Mammary epithelial cell (primary cell): ENCODE results near the gene SDR39U1.

Experiments used
- EZH2 ChIP-seq: IDR thresholded peaks from 2 replicates; pipeline ENCODE4 v1.6.1; 2012; ENCODE audit warnings: low read length, inconsistent platforms, borderline replicate concordance
- TF ChIP-seq, protein P1 (sequence below), 2 donors: IDR thresholded peaks in 1 of 2; conservative IDR thresholded peaks in 1 of 2; 2 replicates each; pipeline ENCODE4 v1.5.1; 2011 to 2012; ENCODE audit warnings: inconsistent platforms in 2 of 2, low read length in 2 of 2, mild to moderate bottlenecking in 2 of 2, control low read depth in 1 of 2, low read depth in 1 of 2; ENCODE audit not compliant: insufficient read depth in 1 of 2; ENCODE audit errors: extremely low read depth in 1 of 2

DNA sequence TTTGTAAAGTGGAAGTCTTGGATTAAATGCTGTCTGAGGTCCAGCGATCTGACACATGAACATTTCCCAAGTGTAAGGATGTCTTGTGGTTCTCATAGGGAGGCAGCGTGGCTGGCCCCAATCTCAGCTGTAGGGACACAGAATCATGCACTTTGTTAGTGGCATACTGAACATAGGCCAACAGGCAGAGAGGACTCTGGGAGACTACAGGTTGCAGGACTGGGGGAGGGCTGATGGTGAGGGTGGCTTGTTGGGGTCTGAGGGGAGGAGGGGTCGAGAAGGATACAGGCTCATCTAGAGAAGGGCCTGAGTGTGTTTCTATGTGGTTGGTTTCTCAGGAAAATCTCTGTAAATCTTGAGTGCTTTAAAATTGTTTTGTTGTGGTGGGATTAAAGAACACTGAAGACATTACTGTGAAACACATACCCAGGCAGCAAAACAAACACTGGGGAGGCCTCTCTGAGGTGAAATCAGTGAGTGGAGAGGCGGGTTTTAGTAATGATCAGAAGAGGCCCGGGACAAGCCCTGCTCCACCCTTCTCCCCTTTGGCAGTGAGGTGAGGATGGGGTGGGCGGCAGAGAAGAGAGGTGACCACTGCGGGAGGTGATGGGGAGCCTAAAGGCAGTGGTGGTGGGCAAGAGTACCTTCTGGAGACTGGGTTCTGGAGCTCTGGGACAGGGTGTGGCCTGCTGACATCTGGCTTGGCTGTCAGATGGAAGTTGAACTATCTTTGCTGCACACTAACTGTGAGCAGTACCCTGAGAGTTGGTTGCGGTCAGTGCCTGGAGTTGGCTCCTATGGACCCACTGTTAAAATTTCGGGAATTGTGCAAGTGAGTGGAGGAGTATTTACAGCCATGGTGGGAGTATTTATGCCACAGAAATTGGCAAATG, 40.5 kb downstream of the SDR39U1 start:
- TF ChIP-seq, protein P1, sequence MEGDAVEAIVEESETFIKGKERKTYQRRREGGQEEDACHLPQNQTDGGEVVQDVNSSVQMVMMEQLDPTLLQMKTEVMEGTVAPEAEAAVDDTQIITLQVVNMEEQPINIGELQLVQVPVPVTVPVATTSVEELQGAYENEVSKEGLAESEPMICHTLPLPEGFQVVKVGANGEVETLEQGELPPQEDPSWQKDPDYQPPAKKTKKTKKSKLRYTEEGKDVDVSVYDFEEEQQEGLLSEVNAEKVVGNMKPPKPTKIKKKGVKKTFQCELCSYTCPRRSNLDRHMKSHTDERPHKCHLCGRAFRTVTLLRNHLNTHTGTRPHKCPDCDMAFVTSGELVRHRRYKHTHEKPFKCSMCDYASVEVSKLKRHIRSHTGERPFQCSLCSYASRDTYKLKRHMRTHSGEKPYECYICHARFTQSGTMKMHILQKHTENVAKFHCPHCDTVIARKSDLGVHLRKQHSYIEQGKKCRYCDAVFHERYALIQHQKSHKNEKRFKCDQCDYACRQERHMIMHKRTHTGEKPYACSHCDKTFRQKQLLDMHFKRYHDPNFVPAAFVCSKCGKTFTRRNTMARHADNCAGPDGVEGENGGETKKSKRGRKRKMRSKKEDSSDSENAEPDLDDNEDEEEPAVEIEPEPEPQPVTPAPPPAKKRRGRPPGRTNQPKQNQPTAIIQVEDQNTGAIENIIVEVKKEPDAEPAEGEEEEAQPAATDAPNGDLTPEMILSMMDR (conservative IDR thresholded peaks at IDR 0.05 in 1 of 2, IDR thresholded peaks at IDR 0.05 in 1 of 2; ENCODE audit: extremely low read depth in 1 of 2, insufficient read depth in 1 of 2, low read depth in 1 of 2, low read length in 2 of 2): no peak
- no peak for TF ChIP-seq EZH2
